EH (cell line): ENCODE results near the gene ADGRL4.
"Not testable (repeated sequence)": the region's sequence is repeated elsewhere in the genome, so short reads cannot be mapped to it uniquely, and the experiment has no call there.

Source experiments
- DNase-seq: peaks from one replicate; pipeline ENCODE4 v3.0.0-alpha.2; 2015; ENCODE audit warnings: low read depth

The ADGRL4 gene

GRCh38 chr1:78918157-78918556, 88.4 kb downstream of the ADGRL4 start:
- peak; percentile 22 for DNase-seq

DNA sequence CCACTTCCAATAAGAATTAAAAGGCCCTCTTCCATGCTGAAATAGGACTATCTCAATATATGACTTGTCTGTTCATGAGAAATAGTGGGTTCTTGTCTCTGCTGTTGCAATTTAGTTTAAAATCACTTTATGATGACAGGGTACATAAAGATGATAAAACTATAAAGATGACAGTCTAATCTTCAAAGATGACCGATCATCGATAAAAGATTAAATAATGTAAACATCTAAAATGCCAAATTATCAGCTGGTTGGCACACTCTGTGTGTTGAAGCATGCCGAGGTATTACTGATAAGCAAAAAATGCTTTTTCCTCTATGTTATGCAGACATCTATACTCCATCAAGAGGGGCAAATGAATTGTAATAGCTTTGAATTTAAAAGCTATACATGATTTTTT, 89.5 kb downstream of the ADGRL4 start:
- no peak for DNase-seq

DNA sequence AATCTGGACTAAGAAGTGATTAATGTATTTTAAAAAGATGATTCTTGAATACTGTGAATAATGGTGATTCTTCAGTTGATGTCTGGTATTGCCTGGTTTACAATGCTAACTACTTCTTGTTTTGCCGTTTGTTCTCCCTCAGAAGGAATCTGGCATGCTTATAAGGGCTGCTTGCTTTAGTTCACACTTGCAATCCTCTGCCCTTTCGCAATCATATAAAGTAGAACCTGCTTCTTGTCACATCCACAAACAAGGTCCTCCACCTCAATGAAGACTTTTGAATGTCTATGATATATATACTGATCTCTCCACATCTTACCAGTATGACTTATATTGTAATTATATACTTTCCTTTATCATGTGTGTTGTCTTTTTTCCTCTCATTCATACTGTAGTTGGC, 92.6 kb downstream of the ADGRL4 start:
- DNase-seq = no peak

DNA sequence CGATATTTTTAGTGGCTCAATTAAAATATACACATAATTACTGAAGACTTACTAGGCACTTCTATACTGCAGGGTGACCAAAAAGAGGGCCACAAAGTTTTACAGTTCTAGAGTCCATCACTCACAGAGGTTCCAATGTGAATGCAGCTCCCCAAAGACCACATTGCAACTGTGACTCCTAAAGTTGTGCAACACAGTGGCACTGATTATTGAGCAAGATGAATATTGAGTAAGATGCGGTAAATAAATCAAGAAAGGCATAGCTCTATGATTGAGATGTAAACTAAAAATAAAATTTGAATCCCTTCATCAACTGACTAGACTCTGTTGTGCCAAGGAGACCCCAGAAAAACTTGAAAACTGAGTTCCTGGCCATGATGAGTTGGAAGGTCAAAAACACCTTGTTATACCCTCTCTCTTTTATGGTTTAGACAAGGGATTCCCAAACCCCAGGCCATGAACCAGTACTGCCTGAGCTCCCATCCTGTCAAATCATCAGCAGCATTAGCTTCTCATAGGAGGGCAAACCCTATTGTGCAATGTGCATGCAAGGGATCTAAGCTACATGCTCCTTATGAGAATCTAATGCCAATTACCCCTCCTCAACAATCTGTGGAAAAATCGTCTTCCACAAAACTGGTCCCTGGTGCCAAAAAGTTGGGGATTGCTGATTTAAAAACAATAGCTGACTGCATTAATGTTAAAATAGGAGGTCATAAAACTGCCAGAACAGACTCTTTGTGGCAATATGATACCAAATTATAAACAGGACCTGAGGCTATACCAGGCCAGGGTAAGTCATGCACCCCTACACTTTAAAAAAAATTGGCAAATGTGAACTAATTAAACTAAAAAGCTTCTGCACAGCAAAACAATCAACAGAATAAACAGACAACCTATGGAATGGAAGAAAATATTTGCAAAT, 94.3 kb downstream of the ADGRL4 start:
- DNase-seq = no peak

- no peak for DNase-seq
Observed at GRCh38 chr1:78902641-78903040, 103.9 kb downstream of the ADGRL4 start.

DNA sequence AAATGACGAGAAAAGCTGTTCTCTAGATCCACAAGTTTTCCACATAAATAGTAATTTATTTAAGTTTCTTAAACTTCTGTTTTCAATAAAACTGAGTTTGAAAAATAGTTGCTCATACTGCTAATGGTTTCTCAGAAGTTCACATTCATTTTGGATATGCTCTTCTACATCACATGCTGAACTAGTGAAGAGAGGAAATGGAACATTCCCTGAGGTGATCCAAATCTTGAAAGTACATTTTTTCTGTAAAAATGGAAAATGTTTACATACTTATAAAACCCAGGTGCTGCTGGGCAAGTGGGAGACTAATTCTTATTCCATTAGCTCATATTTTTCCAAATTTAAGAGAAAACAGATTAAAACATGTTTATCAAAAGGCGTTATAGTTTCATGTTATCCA, 111.7 kb downstream of the ADGRL4 start:
- no peak for DNase-seq

DNA sequence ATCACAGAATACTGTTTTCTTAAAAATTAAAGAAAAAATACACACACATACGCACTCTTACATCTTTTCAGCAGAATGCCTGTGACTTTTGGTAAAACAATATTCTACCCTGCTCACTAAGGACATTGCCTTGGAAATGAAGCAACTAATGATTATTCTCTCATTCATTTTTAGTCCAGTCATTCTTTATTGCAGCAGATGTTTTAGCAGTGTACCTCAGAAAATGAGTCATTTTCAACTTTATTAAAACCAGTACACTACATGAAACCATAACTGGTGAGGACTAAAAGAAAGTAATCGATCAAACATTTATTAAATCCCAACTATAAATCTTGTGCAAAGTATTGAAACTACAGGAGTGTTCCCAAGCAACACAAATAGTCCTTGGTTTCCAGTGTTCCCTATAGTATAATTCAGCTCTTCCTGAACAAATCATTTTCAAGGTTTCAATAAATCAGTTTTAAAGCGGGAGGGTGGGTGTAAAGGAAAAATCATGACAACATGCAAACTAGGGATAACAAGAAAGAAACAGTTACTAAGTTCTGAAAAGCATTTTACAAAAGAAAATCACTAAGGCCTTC, 114.2 kb downstream of the ADGRL4 start:
- DNase-seq = peak; percentile 13

DNA sequence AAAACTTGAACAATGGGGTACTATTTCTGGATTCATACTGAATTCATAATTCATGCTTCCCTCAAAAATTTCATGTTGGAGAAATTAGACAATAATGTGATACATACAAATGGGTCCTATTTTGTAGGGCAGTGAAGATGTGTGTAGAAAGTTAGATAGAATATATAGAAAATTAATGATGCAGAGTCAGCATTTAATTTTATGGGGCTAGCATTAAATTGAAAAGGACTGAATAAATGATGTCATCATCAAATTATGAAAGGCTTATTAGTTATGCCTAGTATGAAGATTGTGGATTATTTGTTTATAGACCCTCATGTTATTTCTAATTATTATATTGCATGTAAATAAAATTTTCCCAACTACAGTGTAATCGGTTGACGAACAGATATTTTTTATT, 119.1 kb downstream of the ADGRL4 start:
- DNase-seq = no peak

DNA sequence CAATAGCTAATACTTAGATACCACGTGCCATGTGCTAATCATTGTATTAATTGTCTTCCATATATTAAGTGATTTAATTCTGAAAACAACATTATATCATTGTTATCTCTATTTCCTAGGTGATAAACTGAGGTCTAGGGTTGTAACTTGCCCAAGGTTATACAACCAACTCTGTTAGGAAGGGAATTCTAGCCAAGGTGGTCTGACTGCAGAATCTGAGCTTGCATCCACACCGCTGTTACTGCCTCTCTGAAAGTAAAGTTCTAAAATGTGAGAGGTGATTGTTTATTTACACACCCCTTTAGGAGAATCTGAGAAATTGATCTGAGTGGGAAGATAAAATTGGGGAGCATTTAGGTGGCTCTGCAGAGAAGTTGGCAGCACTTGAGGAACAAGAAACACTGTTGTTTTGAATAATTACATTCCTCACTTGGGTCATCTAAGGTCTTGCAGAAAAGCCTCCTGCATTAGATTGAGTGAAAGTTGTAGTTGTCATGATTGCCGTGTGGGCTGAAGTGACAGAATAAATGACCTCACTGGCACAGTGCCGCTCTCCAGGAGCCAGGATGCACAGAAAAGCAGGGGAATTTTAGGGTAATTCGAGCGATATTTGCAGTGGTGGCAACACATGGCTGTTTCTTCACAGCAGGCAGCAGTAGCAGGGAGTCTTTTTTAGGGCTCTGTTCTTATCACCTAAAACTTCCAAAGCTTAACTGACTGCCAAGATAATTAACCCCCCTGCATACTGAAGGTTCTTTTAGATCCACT, 121.7 kb downstream of the ADGRL4 start:
- DNase-seq = peak; percentile 47

- DNase-seq = no peak
Observed at GRCh38 chr1:78880223-78880622, 126.3 kb downstream of the ADGRL4 start.

GRCh38 chr1:78875986-78876385, 130.5 kb downstream of the ADGRL4 start:
- not testable (repeated sequence) for DNase-seq

GRCh38 chr1:78872801-78873200, 133.7 kb downstream of the ADGRL4 start:
- peak; percentile 84 for DNase-seq

GRCh38 chr1:78871249-78871648, 135.3 kb downstream of the ADGRL4 start:
- no peak for DNase-seq

DNA sequence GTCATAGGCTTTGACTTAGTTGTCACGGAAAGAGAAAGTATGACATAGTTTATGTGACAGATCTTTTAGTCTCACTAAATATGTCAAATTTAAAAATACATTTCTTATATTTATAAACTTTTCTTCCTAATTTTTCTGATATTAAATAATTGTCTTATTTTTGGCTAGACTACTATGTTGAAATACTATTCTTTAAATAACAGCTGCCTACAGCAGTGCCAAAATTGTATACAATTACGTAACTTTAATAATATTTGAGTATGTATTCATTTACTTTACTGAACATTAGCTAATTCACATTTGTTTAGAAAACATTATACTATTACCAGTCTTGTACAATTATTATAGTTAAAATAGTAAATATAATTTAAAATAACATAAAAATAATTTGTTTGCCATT, 137.4 kb downstream of the ADGRL4 start:
- no peak for DNase-seq

DNA sequence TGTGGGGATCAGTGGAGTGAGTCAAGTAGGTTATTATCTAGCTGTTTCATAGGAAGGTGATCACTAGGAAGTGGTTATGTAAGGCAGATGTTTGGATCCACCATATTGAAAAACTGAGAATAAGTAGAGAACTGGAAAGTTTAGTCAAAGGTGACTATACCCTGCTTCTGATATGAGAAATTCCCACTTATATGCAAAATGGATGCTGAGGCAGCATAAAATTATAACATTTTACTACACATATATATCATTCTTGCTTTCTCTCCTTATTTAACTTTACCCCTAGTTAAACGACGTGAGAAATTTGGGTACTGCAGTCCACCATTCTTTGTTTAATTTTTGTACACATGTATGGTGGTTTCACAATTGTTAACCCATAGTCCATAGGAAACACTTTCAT, 142.4 kb downstream of the ADGRL4 start:
- DNase-seq = no peak

- no peak for DNase-seq
Observed at GRCh38 chr1:78856096-78856495, 150.4 kb downstream of the ADGRL4 start.

DNA sequence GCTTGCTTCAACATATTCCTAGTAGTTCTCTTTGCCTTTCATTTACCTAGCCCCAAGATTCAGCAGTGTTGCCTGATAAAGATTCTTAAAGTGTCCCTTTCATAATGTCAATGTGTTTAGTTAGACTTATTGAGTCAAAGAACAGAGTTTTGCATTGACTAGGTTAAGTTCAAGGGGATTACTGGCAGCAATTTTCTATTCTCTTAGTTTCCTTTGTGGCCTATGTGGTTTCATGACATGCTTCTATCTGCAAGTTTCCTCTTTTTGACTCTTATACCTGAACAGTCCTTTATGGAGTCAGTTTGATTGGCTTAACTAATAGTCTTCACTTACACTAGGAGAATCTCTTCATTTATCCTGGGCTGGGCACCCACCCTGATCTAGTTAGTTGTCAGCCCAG, 151.3 kb downstream of the ADGRL4 start:
- no peak for DNase-seq

DNA sequence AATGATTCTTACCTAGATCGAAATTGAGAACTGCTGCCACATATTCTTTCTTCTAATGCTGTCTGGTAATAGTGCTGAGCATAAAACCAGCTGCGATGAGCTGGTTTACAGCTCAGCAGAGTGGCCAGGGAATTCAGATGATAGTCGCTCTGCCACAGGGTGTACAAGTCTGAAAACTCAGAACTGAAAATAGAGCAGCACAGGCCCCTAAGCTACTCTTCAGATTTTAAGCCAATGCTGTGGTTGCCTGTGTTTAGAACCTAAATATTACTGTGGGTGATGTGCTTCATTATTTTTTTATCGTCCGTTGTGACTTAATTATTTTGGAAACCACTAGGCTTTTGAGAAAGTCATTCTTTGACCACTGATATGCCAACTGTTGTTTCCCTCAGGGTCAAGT, 152.0 kb downstream of the ADGRL4 start:
- DNase-seq = no peak

GRCh38 chr1:78843546-78843945, 163.0 kb downstream of the ADGRL4 start:
- DNase-seq = peak; percentile 65

GRCh38 chr1:78843111-78843510, 163.4 kb downstream of the ADGRL4 start:
- DNase-seq = peak; percentile 47

GRCh38 chr1:78840453-78841271, 165.9 kb downstream of the ADGRL4 start:
- peak; percentile 85 for DNase-seq
